ENCODE data around the gene SYPL1.

SYPL1 gene

DNA sequence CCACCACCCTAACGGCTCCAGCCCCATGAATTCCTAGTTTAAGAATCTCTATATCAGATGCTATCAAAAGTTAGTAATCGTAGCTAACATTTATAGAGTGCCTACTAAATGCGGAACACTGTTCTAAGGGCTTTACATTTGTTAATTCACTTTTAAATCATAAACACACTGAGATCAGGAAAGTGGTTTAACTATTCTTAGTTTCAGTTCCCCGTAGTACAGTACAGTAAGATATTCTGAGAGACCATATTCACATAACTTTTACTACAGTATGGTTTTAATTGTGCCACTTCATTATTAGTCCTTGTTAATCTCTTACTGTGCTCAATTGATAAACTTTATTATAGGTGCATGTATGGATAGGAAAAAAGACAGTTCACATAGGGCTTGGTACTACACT is 22.5 kb downstream of the SYPL1 start:
- no peak for DNase-seq

- DNase-seq: no peak
Measured at GRCh38 chr7:106088014-106088413, 24.1 kb downstream of the SYPL1 start.

GRCh38 chr7:106086062-106086461 is 26.1 kb downstream of the SYPL1 start:
- DNase-seq: no peak

- DNase-seq: no peak
Measured at GRCh38 chr7:106085015-106085414, 27.1 kb downstream of the SYPL1 start.

GRCh38 chr7:106083717-106084116 is 28.4 kb downstream of the SYPL1 start:
- no peak for DNase-seq

DNA sequence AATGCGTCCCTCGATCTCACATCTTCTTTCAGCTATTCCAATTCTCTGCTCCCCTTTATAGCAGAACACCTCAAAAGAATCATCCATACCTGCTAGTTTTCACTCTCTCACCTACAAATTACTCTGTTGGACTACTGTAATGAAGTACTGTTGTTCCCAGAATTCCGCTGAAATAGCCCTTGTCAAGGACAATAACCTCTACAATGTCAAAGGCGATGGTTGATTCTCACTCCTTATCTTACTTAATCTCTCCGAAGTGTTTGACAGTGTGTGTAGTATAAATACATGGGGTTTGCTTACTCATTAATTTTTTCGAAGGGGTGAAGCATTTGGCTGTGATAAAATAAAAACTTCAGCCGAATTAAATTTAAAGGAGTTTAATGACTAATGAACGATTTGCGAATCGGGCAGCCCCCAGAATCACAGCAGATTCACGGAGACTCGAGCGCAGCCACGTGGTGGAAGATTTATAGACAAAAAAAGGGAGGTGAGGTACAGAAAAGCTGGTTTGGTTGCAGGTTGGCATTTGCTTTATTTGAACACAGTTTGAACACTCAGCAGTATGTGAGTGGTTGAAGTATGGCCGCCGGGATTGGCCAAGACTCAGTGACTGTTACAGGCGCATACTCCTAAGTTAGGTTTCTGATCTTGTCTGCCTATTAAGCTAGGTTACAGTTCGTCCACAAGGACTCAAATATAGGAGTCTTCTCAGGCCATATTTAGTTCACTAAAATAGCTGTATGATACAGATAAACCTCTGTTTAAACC is 29.8 kb downstream of the SYPL1 start:
- DNase-seq: no peak

- no peak for DNase-seq
Measured at GRCh38 chr7:106080300-106080987, 31.7 kb downstream of the SYPL1 start.

DNA sequence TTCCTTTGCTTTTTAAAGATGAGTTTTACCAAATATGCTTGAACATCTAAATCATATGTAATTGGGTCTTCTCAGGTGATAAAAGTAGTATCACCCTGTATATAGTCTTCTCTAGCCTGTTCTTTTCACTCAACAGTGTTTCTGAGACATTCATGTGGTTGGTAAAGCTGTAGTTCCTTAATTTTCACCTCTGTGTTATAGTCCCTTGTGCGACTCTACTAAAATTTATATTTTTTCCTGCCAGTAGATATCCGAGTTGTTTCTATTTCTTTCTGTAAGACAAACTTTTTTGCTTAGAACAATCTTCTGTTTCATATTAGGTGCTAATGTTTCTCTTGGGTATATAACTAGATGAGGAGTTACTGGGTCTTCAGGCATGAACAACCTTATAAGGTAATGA is 35.6 kb downstream of the SYPL1 start:
- peak; percentile 2 for DNase-seq

- no peak for DNase-seq
Measured at GRCh38 chr7:106075937-106076336, 36.2 kb downstream of the SYPL1 start.

DNA sequence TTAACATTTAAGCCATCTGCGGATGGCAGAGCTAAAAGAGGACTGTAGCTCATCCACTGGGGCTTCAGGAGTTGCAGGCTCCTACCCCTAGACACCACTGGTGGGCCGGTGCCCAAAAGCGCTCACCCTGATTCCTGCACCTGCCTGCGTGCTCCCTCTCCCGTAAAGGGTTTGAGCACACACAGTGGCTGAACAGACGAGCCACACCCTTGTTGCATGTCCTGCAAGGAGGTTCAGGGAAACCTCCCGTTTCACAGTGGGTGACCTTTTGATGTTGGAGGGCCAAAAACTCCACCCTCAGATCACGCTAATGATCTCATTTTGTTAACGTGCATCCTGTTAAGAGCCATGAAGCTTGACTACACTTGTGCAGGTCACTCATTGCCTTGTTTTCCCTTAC is 37.9 kb downstream of the SYPL1 start:
- DNase-seq: no peak

DNA sequence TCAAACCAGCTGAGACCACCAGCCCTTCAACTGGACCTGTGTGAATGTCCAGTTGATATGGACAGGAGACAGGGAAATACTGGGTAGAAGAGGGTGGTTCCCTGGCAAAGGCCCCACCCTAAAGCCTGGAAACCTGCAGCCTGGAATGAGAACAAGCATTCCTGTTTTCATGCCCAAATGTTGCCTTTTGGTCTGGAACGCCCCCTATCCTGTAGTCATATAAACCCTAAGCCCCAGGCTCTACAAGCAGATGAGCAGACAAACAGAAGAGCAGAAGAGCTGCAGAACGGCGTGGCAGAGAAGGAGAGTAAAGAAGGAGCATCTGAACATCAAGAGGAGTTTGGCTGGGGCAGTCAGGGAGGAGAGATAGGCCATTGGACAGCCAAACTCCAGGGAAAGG is 38.4 kb downstream of the SYPL1 start:
- no peak for DNase-seq

DNA sequence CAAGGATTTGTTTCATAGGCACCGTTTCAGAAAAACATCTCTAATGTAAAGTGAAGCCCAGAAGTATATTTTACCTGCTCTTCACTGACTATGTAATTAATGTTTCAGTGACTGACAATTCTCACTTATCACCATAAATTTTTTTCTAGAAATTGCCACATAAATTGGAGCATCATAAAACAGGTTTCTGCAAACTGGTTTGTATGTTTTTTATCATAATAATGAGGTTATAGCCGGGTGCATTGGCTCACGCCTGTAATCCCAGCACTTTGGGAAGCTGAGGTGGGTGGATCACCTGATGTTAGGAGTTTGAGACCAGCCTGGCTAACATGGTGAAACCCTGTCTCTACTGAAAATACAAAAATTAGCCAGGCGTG is 39.4 kb downstream of the SYPL1 start:
- DNase-seq: no peak

DNA sequence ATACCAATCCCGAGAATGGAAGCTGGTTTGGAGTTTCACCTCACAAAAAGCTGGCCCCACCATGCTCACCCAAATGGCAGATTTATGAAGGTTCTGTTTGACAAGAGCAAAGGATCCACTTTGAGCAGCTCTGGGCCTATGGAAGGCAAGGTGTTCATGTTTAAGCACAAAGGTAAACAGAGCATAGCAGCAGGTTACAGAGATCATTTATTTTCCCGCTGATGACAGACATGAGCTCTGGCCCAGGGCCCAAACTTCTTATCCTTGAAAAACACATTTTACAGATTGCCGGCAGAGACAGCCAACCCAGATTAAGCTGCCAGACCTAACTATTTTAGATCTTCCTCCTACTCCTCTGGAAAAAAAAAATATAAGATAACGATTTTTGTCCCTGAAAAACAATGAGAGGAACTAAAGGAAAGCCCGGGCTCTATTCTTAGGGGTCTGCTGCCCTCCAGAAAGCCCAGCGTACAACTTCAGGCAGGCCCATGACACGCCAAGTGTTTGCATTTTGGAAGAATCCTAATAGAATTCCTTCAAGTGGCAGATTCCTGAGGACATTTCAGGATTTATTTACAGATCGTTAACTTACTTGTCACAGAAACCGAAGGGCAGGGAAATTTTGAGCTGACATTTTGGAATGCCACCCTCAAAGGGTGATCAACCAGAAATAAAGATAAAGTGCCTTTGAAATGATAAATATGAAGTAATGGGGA is 40.0 kb downstream of the SYPL1 start:
- DNase-seq: peak; percentile 77

GRCh38 chr7:106071356-106071998 is 40.6 kb downstream of the SYPL1 start:
- DNase-seq: peak; percentile 56

DNA sequence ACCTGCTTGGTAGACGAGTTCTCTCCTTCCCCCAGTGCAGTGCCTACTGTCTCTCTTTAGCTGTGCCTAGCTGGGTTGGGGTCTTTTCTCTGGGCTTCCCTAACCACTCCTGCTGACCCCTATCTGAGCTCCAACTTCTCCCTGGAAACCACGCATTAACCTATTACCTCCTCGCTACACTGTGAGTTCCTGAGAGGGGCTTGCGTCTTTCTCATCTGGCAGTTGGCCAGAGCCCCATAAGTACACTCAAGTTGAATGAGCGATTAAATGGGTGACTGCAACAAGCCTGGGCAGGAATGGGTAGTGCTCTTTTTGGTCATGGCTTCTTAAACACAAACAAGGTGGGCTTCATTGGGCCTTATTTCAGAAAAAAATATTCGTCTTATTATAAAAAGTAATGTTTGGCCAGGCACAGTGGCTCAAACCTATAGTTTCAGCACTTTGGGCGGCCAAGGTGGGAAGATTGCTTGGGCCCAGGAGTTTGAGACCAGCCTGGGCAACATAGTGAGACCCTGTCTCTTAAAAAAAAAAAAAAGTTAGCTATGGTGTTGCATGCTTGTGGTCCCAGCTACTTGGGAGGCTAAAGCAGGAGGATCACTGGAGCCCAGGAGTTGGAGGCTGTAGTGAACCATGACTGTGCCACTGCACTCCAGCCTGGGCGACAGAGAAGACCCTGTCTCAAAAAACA is 41.4 kb downstream of the SYPL1 start:
- no peak for DNase-seq

GRCh38 chr7:106070201-106070551 is 41.9 kb downstream of the SYPL1 start:
- no peak for DNase-seq

GRCh38 chr7:106069471-106070200 is 42.5 kb downstream of the SYPL1 start:
- no peak for DNase-seq

- no peak for DNase-seq
Measured at GRCh38 chr7:106068986-106069385, 43.1 kb downstream of the SYPL1 start.

- DNase-seq: no peak
Measured at GRCh38 chr7:106068538-106068961, 43.6 kb downstream of the SYPL1 start.

DNA sequence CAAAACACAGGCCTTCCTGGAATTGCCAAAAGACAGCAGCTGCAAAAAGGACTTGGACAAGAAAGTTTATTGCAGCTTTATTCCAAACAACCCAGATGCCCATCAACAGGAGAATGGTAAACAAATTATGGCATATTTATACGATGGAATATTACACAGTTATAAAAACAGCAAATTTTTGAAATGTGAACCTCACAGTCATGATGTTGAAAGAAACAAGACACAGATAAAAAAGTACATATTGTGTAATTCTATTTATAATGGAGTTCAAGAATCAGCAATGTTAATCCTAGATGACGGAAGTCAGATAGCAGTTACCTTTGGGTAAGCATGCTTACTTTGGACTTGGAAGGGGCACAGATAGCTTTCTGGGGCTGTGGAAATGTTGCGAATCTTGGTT is 44.4 kb downstream of the SYPL1 start:
- no peak for DNase-seq

GRCh38 chr7:106065575-106066500 is 46.3 kb downstream of the SYPL1 start:
- no peak for DNase-seq

All from OCI-M1 (cell line).